CD14-positive monocyte (primary cell): ENCODE measurements around the gene HEBP1. TPM values are rescaled to one million over a fixed set of nuclear protein-coding genes. Genes with fewer than 3 reads are reported as not detected.

Experiments
- DNase-seq, 3 donors: peaks; one replicate each; pipeline ENCODE4 v3.0.0-alpha.2; 2011 to 2022
- H2AFZ ChIP-seq: 2 replicates; pipeline ENCODE4 v1.6.0; 2012; ENCODE audit warnings: mild to moderate bottlenecking, low read depth, low read length, inconsistent platforms; ENCODE audit not compliant: insufficient read depth, poor library complexity, severe bottlenecking
- H3K27ac ChIP-seq, 2 donors: 1 replicate in 1 of 2; 2 replicates in 1 of 2; pipeline ENCODE4 v1.5.1; 2012 to 2013; ENCODE audit warnings: low read length in 2 of 2, control low read depth in 1 of 2, inconsistent platforms in 1 of 2, low read depth in 1 of 2, mild to moderate bottlenecking in 1 of 2
- H3K27me3 ChIP-seq, 2 donors: one replicate each; pipeline versions ENCODE4 v1.6.0 to v1.6.1; 2011 to 2013; ENCODE audit warnings: low read length in 2 of 2; ENCODE audit not compliant: control insufficient read depth in 2 of 2, insufficient read depth in 2 of 2
- H3K36me3 ChIP-seq, 2 donors: replicated peaks in 1 of 2; 1 replicate in 1 of 2; 2 replicates in 1 of 2; pipeline versions ENCODE4 v1.5.1 to v1.6.1; 2012 to 2013; ENCODE audit warnings: low read length in 2 of 2, control low read depth in 1 of 2, inconsistent platforms in 1 of 2, mild to moderate bottlenecking in 1 of 2; ENCODE audit not compliant: insufficient read depth in 2 of 2, control insufficient read depth in 1 of 2
- H3K4me1 ChIP-seq, 2 donors: 1 replicate in 1 of 2; 2 replicates in 1 of 2; pipeline versions ENCODE4 v1.5.1 to v1.6.1; 2012 to 2013; ENCODE audit warnings: low read length in 2 of 2, control low read depth in 1 of 2, inconsistent platforms in 1 of 2, mild to moderate bottlenecking in 1 of 2, moderate library complexity in 1 of 2; ENCODE audit not compliant: insufficient read depth in 2 of 2, control insufficient read depth in 1 of 2
- H3K4me2 ChIP-seq: replicated peaks from 2 replicates; pipeline ENCODE3; 2012; ENCODE audit warnings: low read length, moderate library complexity, mild to moderate bottlenecking; ENCODE audit not compliant: poor library complexity, severe bottlenecking; ENCODE audit errors: extremely low read depth
- H3K4me3 ChIP-seq, 3 experiments: fragments of 200-600 bp in 1 of 3; sonication (generic) in 1 of 3; replicated peaks in 1 of 3; 1 replicate in 2 of 3; 2 replicates in 1 of 3; pipeline ENCODE4 v1.5.1; 2011 to 2013; ENCODE audit warnings: low read length in 3 of 3, mild to moderate bottlenecking in 3 of 3, control low read depth in 2 of 3, low read depth in 2 of 3, inconsistent platforms in 1 of 3, moderate library complexity in 1 of 3
- H3K79me2 ChIP-seq: 2 replicates; pipeline ENCODE4 v1.6.0; 2012; ENCODE audit warnings: mild to moderate bottlenecking, control low read depth, inconsistent platforms, low read length, moderate library complexity; ENCODE audit not compliant: insufficient read depth
- H3K9ac ChIP-seq: 2 replicates; pipeline ENCODE4 v1.6.0; 2017; ENCODE audit warnings: low read length, mild to moderate bottlenecking; ENCODE audit not compliant: insufficient read depth, poor library complexity, severe bottlenecking
- H3K9me3 ChIP-seq, 2 donors: replicated peaks in 1 of 2; 1 replicate in 1 of 2; 2 replicates in 1 of 2; pipeline versions ENCODE4 v1.5.1 to v1.6.1; 2012 to 2013; ENCODE audit warnings: low read length in 2 of 2, control low read depth in 1 of 2; ENCODE audit not compliant: control insufficient read depth in 1 of 2, insufficient read depth in 1 of 2
- H4K20me1 ChIP-seq: 2 replicates; pipeline ENCODE4 v1.6.0; 2012; ENCODE audit warnings: mild to moderate bottlenecking, low read length, control low read depth, moderate library complexity; ENCODE audit not compliant: insufficient read depth
- H3K27ac Mint-ChIP-seq, 7 donors: one replicate each; pipeline ENCODE4 v1.8.0; 2020; ENCODE audit warnings: mild to moderate bottlenecking in 7 of 7, mixed read lengths in 7 of 7, moderate library complexity in 6 of 7, inconsistent platforms in 2 of 7
- H3K27me3 Mint-ChIP-seq, 3 donors: one replicate each; pipeline ENCODE4 v1.8.0; 2021 to 2022; ENCODE audit warnings: low read depth in 3 of 3, mild to moderate bottlenecking in 3 of 3, mixed read lengths in 3 of 3, moderate library complexity in 3 of 3, inconsistent platforms in 1 of 3
- H3K36me3 Mint-ChIP-seq, 2 donors: one replicate each; pipeline ENCODE4 v1.8.0; 2020; ENCODE audit warnings: mixed read lengths in 2 of 2, inconsistent platforms in 1 of 2, mild to moderate bottlenecking in 1 of 2
- H3K4me1 Mint-ChIP-seq: one replicate; pipeline ENCODE4 v1.8.0; 2020; ENCODE audit warnings: mild to moderate bottlenecking, mixed read lengths
- H3K4me3 Mint-ChIP-seq, 2 donors: one replicate each; pipeline ENCODE4 v1.8.0; 2020; ENCODE audit warnings: mild to moderate bottlenecking in 2 of 2, mixed read lengths in 2 of 2, moderate library complexity in 1 of 2
- H3K9me3 Mint-ChIP-seq, 7 donors: one replicate each; pipeline ENCODE4 v1.8.0; 2020 to 2022; ENCODE audit warnings: mixed read lengths in 7 of 7, mild to moderate bottlenecking in 6 of 7, moderate library complexity in 6 of 7, inconsistent platforms in 2 of 7
- CTCF ChIP-seq: fragments of 200-600 bp; IDR thresholded peaks from one replicate; pipeline ENCODE4 v1.8.0; 2022; ENCODE audit warnings: antibody characterized with exemption, mild to moderate bottlenecking
- WGBS: methylation state at CpG from one replicate; pipeline ENCODE4 v1.1.5; 2013; ENCODE audit warnings: missing lambda C conversion rate; ENCODE audit not compliant: insufficient coverage; 5-methylcytosine and 5-hydroxymethylcytosine counted together
- intact Hi-C, 2 donors: fragments of 100-400 bp; cut with micrococcal nuclease; formaldehyde crosslinking; loops; one replicate each; pipeline versions ENCODE4 v1.15.0 to v1.15.1; 2023
- polyA plus RNA-seq, 3 donors: library from polyadenylated mRNA; depleted of rRNA in 1 of 3; unstranded in 2 of 3; stranded (reverse) in 1 of 3; fragments of 300-500 nt in 2 of 3; fragments of >200 nt in 1 of 3; fragmentation: Illumina TruSeq in 2 of 3; gene quantifications; 1 replicate in 2 of 3; 2 replicates in 1 of 3; pipeline ENCODE4 v1.2.3, GENCODE V29; 2012 to 2021

HEBP1 gene
- polyA plus RNA-seq, 3 donors: 33.4 to 89.3 (median 71.3) TPM

- H3K4me2 ChIP-seq: no peak overlapping the region
- no peaks in the 10 kb centered on the region for H4K20me1 ChIP-seq
- H3K27ac ChIP-seq: no peak overlapping the region
- H3K36me3 ChIP-seq: no peaks in the 10 kb centered on the region
- Mint-ChIP-seq H3K27ac (no peak overlapping the region), H3K4me1 (peaks cover 8% of the 10 kb centered on the region), H3K4me3 (no peak overlapping the region), H3K27me3 (no peaks in the 10 kb centered on the region), H3K9me3 (peaks cover 0 to 4% (median 0%) of the 10 kb centered on the region in 7 donors), H3K36me3 (no peaks in the 10 kb centered on the region)
- 87% methylated on average over 3 of the region's 9 CpGs for WGBS
- H2AFZ ChIP-seq: no peak overlapping the region
- no peak for TF ChIP-seq CTCF
- H3K79me2 ChIP-seq: no peaks in the 10 kb centered on the region
- H3K4me1 ChIP-seq: no peaks in the 10 kb centered on the region
- no peak overlapping the region for H3K4me3 ChIP-seq
- DNase-seq: no peak
- no peak overlapping the region for H3K9ac ChIP-seq
- no peaks in the 10 kb centered on the region for H3K27me3 ChIP-seq
- intact Hi-C loops: no loop called here
- no peaks in the 10 kb centered on the region for H3K9me3 ChIP-seq
Observed at GRCh38 chr12:13030541-13031291, 30.7 kb upstream of the HEBP1 start.

GRCh38 chr12:13028825-13029570 lies 28.9 kb upstream of the HEBP1 start:
- Mint-ChIP-seq H3K9me3 (no peaks in the 10 kb centered on the region), H3K4me1 (peaks cover 11% of the 10 kb centered on the region), H3K36me3 (no peaks in the 10 kb centered on the region), H3K27me3 (no peaks in the 10 kb centered on the region), H3K4me3 (no peak overlapping the region), H3K27ac (no peak overlapping the region)
- Histone ChIP-seq H2AFZ (no peak overlapping the region), H3K9me3 (no peaks in the 10 kb centered on the region), H3K36me3 (no peaks in the 10 kb centered on the region), H3K27ac (no peak overlapping the region), H4K20me1 (no peaks in the 10 kb centered on the region), H3K4me3 (no peak overlapping the region), H3K4me2 (no peak overlapping the region), H3K79me2 (no peaks in the 10 kb centered on the region), H3K4me1 (no peaks in the 10 kb centered on the region), H3K27me3 (no peaks in the 10 kb centered on the region), H3K9ac (no peak overlapping the region)
- TF ChIP-seq CTCF: no peak
- intact Hi-C loops: no loop called here
- no peak for DNase-seq
- 100% methylated on average over 1 of the region's 4 CpGs for WGBS
